ENCODE measurements around the gene SLC18A2.

The SLC18A2 gene

GRCh38 chr10:117312430-117312829 is 71.5 kb downstream of the SLC18A2 start:
- no peak for DNase-seq (ENCODE audit: low read depth in 2 of 2)

GRCh38 chr10:117313641-117314040 is 72.7 kb downstream of the SLC18A2 start:
- DNase-seq (ENCODE audit: low read depth in 2 of 2), result no peak

- DNase-seq (ENCODE audit: low read depth in 2 of 2), result no peak
Observed at GRCh38 chr10:117316701-117317100, 75.8 kb downstream of the SLC18A2 start.

- no peak for DNase-seq (ENCODE audit: low read depth in 2 of 2)
Observed at GRCh38 chr10:117318909-117319308, 78.0 kb downstream of the SLC18A2 start.

- no peak for DNase-seq (ENCODE audit: low read depth in 2 of 2)
Observed at GRCh38 chr10:117320050-117320665, 79.2 kb downstream of the SLC18A2 start.

GRCh38 chr10:117322260-117322659 is 81.3 kb downstream of the SLC18A2 start:
- DNase-seq (ENCODE audit: low read depth in 2 of 2), result no peak

- no peak for DNase-seq (ENCODE audit: low read depth in 2 of 2)
Observed at GRCh38 chr10:117324367-117324766, 83.5 kb downstream of the SLC18A2 start.

GRCh38 chr10:117327262-117327661 is 86.3 kb downstream of the SLC18A2 start:
- DNase-seq (ENCODE audit: low read depth in 2 of 2), result no peak
